ENCODE measurements around the gene ASS1. TPM values are rescaled to one million over a fixed set of nuclear protein-coding genes. Genes with fewer than 3 reads are reported as not detected.

Gene ASS1
- total RNA-seq, 3 donors from 2014 or later (not counting 1 experiment from before 2014, with no cell fraction given) = 1.3 TPM; not detected in 2

DNA sequence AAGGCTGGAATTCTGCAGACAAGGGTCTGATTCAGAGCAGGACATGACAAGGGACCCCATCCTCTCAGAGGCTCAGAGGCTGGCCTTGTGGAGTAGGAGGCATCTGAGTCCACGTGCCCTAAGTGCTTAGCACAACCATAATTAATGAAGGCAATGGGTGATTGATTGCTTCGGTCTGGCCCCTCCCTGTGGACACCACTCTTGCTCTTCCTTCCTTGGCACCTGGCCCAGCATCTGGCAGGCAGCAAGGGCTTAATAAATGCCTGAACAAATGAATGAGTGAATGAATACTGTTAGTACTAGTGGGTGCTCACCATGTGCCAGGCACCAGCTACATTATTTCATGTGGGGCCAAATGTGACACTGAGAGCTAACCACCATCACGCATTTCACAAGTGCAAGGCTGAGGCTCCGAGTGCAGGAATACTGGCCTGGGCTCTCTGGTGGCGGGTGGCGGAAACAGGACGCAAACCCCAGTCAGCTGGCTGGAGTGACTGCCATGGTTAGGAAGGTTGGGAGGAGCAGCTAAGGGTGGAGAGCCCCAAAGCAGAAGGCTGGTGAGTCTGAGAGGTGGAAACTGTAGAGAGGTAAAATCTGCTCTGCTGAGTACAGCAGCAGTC lies 53.6 kb downstream of the ASS1 start:
- 86% methylated on average over 7 of the region's 7 CpGs for WGBS (ENCODE audit: insufficient coverage)
- H3K27me3 ChIP-seq (ENCODE audit: control insufficient read depth, insufficient read depth, low read length) = no peaks in the 10 kb centered on the region
- H3K4me1 Mint-ChIP-seq = no peaks in the 10 kb centered on the region
- ATAC-seq = no peak
- no peak overlapping the region for H3K4me3 Mint-ChIP-seq
- no peak overlapping the region for H3K27ac Mint-ChIP-seq
- DNase-seq = no peak
- no peak overlapping the region for H3K27ac ChIP-seq (ENCODE audit: low read length)
- no peaks in the 10 kb centered on the region for H3K9me3 ChIP-seq (ENCODE audit: control insufficient read depth, insufficient read depth, low read length)
- H3K27me3 Mint-ChIP-seq (ENCODE audit: low read depth in 2 of 2) = peaks cover 0 to 6% of the 10 kb centered on the region in 2 donors
- intact Hi-C loops (cut with micrococcal nuclease) = no loop called here
- H3K36me3 ChIP-seq (ENCODE audit: control insufficient read depth, insufficient read depth, low read length) = no peaks in the 10 kb centered on the region
- no peak overlapping the region for H3K4me3 ChIP-seq (ENCODE audit: low read length)
- TF ChIP-seq, protein P1, sequence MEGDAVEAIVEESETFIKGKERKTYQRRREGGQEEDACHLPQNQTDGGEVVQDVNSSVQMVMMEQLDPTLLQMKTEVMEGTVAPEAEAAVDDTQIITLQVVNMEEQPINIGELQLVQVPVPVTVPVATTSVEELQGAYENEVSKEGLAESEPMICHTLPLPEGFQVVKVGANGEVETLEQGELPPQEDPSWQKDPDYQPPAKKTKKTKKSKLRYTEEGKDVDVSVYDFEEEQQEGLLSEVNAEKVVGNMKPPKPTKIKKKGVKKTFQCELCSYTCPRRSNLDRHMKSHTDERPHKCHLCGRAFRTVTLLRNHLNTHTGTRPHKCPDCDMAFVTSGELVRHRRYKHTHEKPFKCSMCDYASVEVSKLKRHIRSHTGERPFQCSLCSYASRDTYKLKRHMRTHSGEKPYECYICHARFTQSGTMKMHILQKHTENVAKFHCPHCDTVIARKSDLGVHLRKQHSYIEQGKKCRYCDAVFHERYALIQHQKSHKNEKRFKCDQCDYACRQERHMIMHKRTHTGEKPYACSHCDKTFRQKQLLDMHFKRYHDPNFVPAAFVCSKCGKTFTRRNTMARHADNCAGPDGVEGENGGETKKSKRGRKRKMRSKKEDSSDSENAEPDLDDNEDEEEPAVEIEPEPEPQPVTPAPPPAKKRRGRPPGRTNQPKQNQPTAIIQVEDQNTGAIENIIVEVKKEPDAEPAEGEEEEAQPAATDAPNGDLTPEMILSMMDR (IDR thresholded peaks at IDR 0.05) = no peak
- no peaks in the 10 kb centered on the region for H3K36me3 Mint-ChIP-seq
- no peaks in the 10 kb centered on the region for H3K9me3 Mint-ChIP-seq
- H3K4me1 ChIP-seq (ENCODE audit: control insufficient read depth, insufficient read depth, low read length) = no peaks in the 10 kb centered on the region

DNA sequence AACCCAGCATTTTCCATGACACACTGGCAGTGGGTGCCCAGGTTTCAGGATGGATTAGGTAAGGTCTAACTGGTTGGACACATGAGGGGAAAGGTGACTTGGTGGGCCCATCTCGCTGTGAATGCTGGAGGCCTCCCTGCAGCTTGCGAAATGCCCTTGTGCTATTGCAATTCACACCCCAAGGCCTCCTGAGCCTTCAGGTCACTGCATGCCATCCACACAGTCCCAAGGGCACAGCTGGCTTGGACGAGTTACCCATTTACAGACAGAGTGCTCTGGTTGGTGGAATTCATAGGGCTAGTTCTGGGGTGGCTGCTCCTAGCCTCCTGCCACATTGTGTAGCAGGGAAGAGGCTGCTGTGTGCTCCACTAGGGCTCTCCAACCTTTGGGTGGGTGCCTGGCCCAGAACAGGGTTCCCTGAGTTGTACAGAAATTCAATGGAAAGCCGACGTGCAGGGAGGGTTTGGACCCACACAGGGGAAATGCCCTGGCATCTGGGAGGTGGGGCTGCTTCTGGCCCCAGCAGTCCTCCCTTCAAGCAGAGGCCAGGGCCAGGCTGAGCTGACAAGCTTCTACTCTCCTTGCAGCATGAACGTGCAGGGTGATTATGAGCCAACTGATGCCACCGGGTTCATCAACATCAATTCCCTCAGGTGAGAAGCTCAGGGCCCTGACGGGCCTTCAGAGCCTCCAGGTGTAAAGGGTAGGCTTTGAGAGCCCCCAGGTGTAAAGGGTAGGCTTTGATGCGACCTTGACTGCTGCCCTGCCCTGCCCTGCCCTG lies 54.3 kb downstream of the ASS1 start:
- no peaks in the 10 kb centered on the region for H3K4me1 ChIP-seq (ENCODE audit: control insufficient read depth, insufficient read depth, low read length)
- H3K27me3 Mint-ChIP-seq (ENCODE audit: low read depth in 2 of 2) = peaks cover 0 to 6% of the 10 kb centered on the region in 2 donors
- no peak overlapping the region for H3K27ac Mint-ChIP-seq

DNA sequence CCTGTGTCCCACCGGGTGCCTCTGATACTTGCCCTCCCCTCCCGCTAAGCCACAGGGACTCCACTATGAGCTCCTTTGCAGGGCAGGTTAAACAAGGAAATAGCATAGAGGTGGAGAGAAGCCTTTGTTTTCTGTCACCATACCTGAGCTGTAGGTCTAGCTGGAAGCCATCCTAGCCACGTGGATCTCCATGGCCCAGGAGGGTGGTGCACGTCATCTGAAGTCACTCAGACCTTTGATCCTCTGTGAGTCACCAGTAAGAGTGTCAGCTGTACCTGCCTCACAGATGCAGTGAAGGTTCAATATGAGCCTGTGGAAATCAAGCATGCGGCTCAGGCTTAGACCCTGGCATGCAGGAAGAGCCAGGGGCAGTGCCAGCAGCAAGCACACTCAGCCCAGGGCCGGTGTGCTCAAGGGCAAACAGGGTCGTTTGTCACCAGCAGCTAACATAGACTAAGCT lies 55.1 kb downstream of the ASS1 start:
- Mint-ChIP-seq H3K27ac (no peak overlapping the region), H3K27me3 (ENCODE audit: low read depth in 2 of 2) (peaks cover 0 to 6% of the 10 kb centered on the region in 2 donors), H3K4me1 (no peaks in the 10 kb centered on the region), H3K9me3 (no peaks in the 10 kb centered on the region), H3K4me3 (no peak overlapping the region), H3K36me3 (no peaks in the 10 kb centered on the region)
- H3K36me3 ChIP-seq (ENCODE audit: control insufficient read depth, insufficient read depth, low read length) = no peaks in the 10 kb centered on the region
- no peaks in the 10 kb centered on the region for H3K9me3 ChIP-seq (ENCODE audit: control insufficient read depth, insufficient read depth, low read length)
- no peaks in the 10 kb centered on the region for H3K4me1 ChIP-seq (ENCODE audit: control insufficient read depth, insufficient read depth, low read length)
- ATAC-seq = no peak
- H3K4me3 ChIP-seq (ENCODE audit: low read length) = no peak overlapping the region
- intact Hi-C loops (cut with micrococcal nuclease) = no loop called here
- H3K27me3 ChIP-seq (ENCODE audit: control insufficient read depth, insufficient read depth, low read length) = no peaks in the 10 kb centered on the region
- TF ChIP-seq, protein P1 (IDR thresholded peaks at IDR 0.05) = no peak
- no peak for DNase-seq
- H3K27ac ChIP-seq (ENCODE audit: low read length) = no peak overlapping the region
- 73% methylated on average over 7 of the region's 7 CpGs for WGBS (ENCODE audit: insufficient coverage)

More for the DNA sequence above, 54.3 kb downstream of the ASS1 start:
- H3K4me3 Mint-ChIP-seq = no peak overlapping the region
- Histone ChIP-seq H3K27me3 (ENCODE audit: control insufficient read depth, insufficient read depth, low read length) (no peaks in the 10 kb centered on the region), H3K4me3 (ENCODE audit: low read length) (no peak overlapping the region), H3K27ac (ENCODE audit: low read length) (no peak overlapping the region), H3K36me3 (ENCODE audit: control insufficient read depth, insufficient read depth, low read length) (no peaks in the 10 kb centered on the region), H3K9me3 (ENCODE audit: control insufficient read depth, insufficient read depth, low read length) (no peaks in the 10 kb centered on the region)
- H3K36me3 Mint-ChIP-seq = no peaks in the 10 kb centered on the region
- H3K9me3 Mint-ChIP-seq = no peaks in the 10 kb centered on the region
- no peaks in the 10 kb centered on the region for H3K4me1 Mint-ChIP-seq
- TF ChIP-seq, protein P1 (IDR thresholded peaks at IDR 0.05) = no peak
- DNase-seq (no peak), ATAC-seq (no peak)
- intact Hi-C loops (cut with micrococcal nuclease) = no loop called here
- 77% methylated on average over 9 of the region's 9 CpGs for WGBS (ENCODE audit: insufficient coverage)
